GM19328 (cell line): ENCODE measurements around the gene PPP1CC.
"Not testable (repeated sequence)": the region's sequence is repeated elsewhere in the genome, so short reads cannot be mapped to it uniquely, and the experiment has no call there.

Experiments used
- ATAC-seq: cut with Tn5 transposase; IDR thresholded peaks from one replicate; pipeline ENCODE4 v1.9.1; 2021; ENCODE audit warnings: mild to moderate bottlenecking, moderate library complexity; ENCODE audit not compliant: unreplicated experiment

Gene PPP1CC

GRCh38 chr12:110742718-110743570 is at the start of gene PPP1CC:
Gene PPP1CC (minus strand): TSS chr12:110742891. CDS start chr12:110742707, 184 bp downstream.
- peak; percentile 73 for ATAC-seq

- ATAC-seq: no peak
Measured at GRCh38 chr12:110791589-110791988, 48.9 kb upstream of the PPP1CC start.

GRCh38 chr12:110790301-110790700 is 47.6 kb upstream of the PPP1CC start:
- no peak for ATAC-seq

- ATAC-seq: no peak
Measured at GRCh38 chr12:110786012-110786411, 43.3 kb upstream of the PPP1CC start.

GRCh38 chr12:110785240-110785639 is 42.5 kb upstream of the PPP1CC start:
- no peak for ATAC-seq

- ATAC-seq: no peak
Measured at GRCh38 chr12:110782922-110783321, 40.2 kb upstream of the PPP1CC start.

- ATAC-seq: no peak
Measured at GRCh38 chr12:110782094-110782493, 39.4 kb upstream of the PPP1CC start.

- ATAC-seq: no peak
Measured at GRCh38 chr12:110780448-110780847, 37.8 kb upstream of the PPP1CC start.

GRCh38 chr12:110778833-110779577 is 36.3 kb upstream of the PPP1CC start:
- ATAC-seq: no peak

- ATAC-seq: peak; percentile 91
Measured at GRCh38 chr12:110776410-110776809, 33.7 kb upstream of the PPP1CC start.

GRCh38 chr12:110775997-110776396 is 33.3 kb upstream of the PPP1CC start:
- no peak for ATAC-seq

- no peak for ATAC-seq
Measured at GRCh38 chr12:110774824-110775223, 32.1 kb upstream of the PPP1CC start.

GRCh38 chr12:110768960-110769359 is 26.3 kb upstream of the PPP1CC start:
- no peak for ATAC-seq

GRCh38 chr12:110767863-110768262 is 25.2 kb upstream of the PPP1CC start:
- no peak for ATAC-seq

GRCh38 chr12:110766311-110767154 is 23.8 kb upstream of the PPP1CC start:
- no peak for ATAC-seq

- not testable (repeated sequence) for ATAC-seq
Measured at GRCh38 chr12:110765572-110765971, 22.9 kb upstream of the PPP1CC start.

GRCh38 chr12:110765111-110765510 is 22.4 kb upstream of the PPP1CC start:
- ATAC-seq: no peak

GRCh38 chr12:110763583-110763982 is 20.9 kb upstream of the PPP1CC start:
- no peak for ATAC-seq

GRCh38 chr12:110762891-110763290 is 20.2 kb upstream of the PPP1CC start:
- ATAC-seq: no peak

GRCh38 chr12:110760204-110760609 is 17.5 kb upstream of the PPP1CC start:
- no peak for ATAC-seq

GRCh38 chr12:110758922-110759321 is 16.2 kb upstream of the PPP1CC start:
- ATAC-seq: no peak
